Measurements from ENCODE around the gene NOXRED1.

DNA sequence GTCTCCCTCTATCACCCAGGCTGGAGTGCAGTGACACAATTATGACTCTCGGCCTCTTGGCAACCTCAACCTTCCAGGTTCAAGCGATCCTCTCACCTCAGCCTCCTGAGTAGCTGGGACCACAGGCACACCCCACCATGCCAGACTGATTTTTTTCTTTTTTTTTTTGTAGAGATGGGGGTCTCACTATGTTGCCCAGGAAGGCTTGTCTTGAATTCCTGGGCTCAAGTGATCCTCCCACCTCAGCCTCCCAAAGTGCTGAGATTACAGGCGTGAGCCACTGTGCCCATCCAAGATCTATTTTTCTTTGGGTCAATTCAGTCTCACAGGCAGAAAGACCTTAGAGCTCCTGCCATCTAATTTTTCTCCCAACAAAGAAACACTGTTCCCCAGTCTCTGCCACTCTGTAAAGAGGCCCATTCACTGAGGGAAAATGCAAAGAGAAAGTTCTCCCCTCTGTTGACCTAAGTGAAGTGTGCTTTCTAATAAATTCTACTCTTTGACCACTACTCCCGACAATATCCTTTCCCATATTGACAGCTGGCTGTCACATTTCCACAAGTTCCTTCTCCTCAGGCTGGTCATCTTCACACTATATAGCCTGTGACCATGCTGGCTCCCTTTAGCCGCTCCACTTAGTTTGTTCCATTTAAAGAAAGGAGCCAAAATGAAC is 69.7 kb downstream of the NOXRED1 start:
- TF ChIP-seq, protein P1, sequence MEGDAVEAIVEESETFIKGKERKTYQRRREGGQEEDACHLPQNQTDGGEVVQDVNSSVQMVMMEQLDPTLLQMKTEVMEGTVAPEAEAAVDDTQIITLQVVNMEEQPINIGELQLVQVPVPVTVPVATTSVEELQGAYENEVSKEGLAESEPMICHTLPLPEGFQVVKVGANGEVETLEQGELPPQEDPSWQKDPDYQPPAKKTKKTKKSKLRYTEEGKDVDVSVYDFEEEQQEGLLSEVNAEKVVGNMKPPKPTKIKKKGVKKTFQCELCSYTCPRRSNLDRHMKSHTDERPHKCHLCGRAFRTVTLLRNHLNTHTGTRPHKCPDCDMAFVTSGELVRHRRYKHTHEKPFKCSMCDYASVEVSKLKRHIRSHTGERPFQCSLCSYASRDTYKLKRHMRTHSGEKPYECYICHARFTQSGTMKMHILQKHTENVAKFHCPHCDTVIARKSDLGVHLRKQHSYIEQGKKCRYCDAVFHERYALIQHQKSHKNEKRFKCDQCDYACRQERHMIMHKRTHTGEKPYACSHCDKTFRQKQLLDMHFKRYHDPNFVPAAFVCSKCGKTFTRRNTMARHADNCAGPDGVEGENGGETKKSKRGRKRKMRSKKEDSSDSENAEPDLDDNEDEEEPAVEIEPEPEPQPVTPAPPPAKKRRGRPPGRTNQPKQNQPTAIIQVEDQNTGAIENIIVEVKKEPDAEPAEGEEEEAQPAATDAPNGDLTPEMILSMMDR (conservative IDR thresholded peaks at IDR 0.05; ENCODE audit: low read depth in 2 of 2), result no peak
- no peak for TF ChIP-seq EZH2 (IDR thresholded peaks at IDR 0.05; ENCODE audit: low read depth, unreplicated experiment)
- no peak for TF ChIP-seq POLR2AphosphoS5 (IDR thresholded peaks at IDR 0.05; ENCODE audit: low read depth)
- no peak for TF ChIP-seq ZNF114 (CRISPR knock-in tag; IDR thresholded peaks at IDR 0.05)
- no peak for TF ChIP-seq CREB1 (CRISPR knock-in tag; IDR thresholded peaks at IDR 0.05; ENCODE audit: low read depth)
- TF ChIP-seq, protein P2, sequence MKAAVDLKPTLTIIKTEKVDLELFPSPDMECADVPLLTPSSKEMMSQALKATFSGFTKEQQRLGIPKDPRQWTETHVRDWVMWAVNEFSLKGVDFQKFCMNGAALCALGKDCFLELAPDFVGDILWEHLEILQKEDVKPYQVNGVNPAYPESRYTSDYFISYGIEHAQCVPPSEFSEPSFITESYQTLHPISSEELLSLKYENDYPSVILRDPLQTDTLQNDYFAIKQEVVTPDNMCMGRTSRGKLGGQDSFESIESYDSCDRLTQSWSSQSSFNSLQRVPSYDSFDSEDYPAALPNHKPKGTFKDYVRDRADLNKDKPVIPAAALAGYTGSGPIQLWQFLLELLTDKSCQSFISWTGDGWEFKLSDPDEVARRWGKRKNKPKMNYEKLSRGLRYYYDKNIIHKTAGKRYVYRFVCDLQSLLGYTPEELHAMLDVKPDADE (IDR thresholded peaks at IDR 0.05), result no peak
